Left cardiac atrium (tissue), 4 donors: ENCODE results near the gene TMEM170A. TPM values are rescaled to one million over a fixed set of nuclear protein-coding genes. Genes with fewer than 3 reads are reported as not detected.
"Not testable (repeated sequence)": the region's sequence is repeated elsewhere in the genome, so short reads cannot be mapped to it uniquely, and the experiment has no call there.

Experiments
- ATAC-seq, 2 donors: fragments of 200-7000 bp; cut with Tn5 transposase; one replicate each; pipeline ENCODE4 v1.9.1; 2020; ENCODE audit warnings: mild to moderate bottlenecking in 2 of 2, moderate library complexity in 2 of 2
- DNase-seq: peaks from one replicate; pipeline ENCODE4 v3.0.0-alpha.2; 2020
- intact Hi-C, 2 donors: fragments of 100-400 bp; cut with DNase I; formaldehyde crosslinking; loops; one replicate each; pipeline versions ENCODE4 v1.14.1 to v1.15.1; 2022 to 2023
- total RNA-seq, 2 donors: library from RNA; stranded (reverse); fragmentation: NEBNext Ultra II Directional; extraction: Animal tissue kit (Norgen Biotek cat#: 25700); gene quantifications; one replicate each; pipeline ENCODE4 v1.2.1, GENCODE V29; 2021
- donor health status: DM: no; HTN: yes; CAD: no.
- donor health status: DM: no; HTN: yes; CAD: no; lungs with severe emphysema.
- donor health status: DM: yes; HTN: yes; CAD: no.
- donor health status: Dilated cardiomyopathy.

TMEM170A gene
- total RNA-seq, 2 donors from 2014 or later = 10.0 to 12.2 TPM

DNA sequence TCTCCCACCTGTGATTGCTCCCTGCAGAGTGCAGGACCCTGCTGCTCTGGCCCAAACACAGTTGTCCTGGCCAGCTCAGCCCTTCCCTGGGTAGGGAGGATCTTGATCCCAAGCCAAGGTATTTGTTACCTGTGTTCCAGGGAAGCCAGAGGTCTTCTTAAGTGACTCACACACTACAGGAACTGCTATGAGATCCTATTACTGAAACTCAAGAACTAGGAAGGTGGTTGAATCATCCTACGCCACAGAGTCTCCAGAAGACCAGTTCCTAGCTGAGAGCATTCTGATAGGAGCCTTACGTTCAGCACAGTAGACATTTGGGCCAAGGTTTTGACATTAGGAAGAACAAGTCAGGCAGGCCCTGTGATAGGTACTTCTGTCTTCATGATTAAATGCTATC lies 18.7 kb upstream of the TMEM170A start:
- no peak for DNase-seq
- intact Hi-C loops = no loop called here
- ATAC-seq = peak in 1 of 2 donors; percentile 63

DNA sequence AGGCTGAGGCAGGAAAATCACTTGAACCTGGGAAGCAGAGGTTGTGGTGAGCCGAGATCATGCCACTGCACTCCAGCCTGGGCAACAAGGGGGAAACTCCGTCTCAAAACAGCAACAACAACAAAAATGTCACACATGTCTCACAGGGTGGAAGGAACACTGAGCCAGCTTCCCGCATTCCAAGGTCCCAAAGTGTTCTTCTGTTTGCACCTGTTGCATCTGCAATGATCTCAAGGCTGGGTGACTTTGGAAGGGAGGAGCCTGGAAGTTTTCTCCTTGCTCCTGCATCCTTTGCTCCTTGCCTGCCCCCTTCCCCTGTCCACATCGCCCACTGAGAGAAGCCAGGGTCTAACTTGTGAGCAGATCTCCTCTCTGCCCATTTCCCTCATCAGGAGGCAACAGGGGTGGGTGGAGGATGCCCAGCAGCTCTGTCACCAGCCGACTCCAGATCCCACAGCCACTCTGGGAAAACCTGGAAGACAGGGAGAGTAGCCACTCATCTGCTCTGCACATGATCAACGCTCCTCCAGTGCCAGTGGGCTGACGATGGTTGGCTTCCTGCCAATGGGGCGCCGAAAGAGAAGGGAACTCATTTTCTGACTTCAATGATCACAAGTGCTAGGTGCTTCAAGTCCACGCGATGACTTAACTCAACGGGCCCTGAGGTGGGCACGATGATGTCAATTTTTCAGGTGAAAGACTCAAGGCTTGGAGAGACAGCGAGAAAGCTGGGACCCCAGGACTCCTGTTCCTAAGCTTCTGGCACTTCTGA lies 18.1 kb upstream of the TMEM170A start:
- DNase-seq (no peak), ATAC-seq (no peak)
- intact Hi-C loops = no loop called here

DNA sequence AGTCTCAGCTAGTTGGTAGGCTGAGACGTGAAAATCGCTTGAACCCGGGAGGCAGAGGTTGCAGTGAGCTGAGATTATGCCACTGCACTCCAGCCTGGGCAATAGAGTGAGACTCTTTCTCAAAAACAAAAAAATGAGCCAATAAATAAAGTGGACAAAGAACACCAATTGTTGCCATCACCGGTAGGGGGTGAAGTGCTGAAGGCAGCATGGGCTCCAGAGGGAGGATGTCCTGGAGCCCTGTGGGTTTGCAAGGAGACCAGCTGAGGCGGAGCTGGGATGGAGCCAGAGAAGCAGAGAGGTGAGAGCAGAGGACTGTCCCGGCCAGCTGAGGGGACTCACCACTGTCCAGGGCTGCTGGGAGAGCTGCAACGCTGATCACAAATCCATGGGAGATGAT lies 17.0 kb upstream of the TMEM170A start:
- DNase-seq = no peak
- intact Hi-C loops = no loop called here
- ATAC-seq = no peak

DNA sequence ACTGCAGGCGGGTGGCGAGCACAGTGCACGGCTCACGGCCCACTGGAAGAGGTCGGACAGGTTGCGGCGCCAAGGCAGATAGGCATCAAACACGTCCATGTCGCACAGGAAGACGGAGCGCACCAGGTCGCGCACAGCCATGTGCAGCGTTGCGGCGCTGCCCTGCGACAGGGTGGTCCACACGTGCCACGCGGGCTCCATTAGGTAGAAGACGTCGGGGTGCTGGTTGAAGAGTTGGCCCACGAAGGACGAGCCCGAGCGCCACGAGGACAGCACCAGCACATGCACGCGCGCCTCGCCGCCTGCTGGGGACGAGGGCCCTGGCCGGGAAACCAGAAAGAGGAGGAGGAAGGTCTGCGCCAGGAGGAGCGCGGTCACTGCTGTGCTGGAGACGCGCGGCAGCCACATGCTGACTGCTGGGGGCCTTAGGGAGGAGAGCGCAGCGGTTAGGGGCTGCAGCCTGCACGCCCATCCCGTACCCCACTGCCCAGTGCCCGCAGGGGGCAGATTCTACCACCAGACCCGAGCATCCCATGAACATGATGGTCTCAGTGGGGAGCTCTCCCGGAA lies 15.0 kb upstream of the TMEM170A start:
- intact Hi-C loops = loop anchor here (10.0 kb wide), 2 partner anchors 65 to 285 kb away; no protein-coding TSS in a partner anchor
- no peak for ATAC-seq

DNA sequence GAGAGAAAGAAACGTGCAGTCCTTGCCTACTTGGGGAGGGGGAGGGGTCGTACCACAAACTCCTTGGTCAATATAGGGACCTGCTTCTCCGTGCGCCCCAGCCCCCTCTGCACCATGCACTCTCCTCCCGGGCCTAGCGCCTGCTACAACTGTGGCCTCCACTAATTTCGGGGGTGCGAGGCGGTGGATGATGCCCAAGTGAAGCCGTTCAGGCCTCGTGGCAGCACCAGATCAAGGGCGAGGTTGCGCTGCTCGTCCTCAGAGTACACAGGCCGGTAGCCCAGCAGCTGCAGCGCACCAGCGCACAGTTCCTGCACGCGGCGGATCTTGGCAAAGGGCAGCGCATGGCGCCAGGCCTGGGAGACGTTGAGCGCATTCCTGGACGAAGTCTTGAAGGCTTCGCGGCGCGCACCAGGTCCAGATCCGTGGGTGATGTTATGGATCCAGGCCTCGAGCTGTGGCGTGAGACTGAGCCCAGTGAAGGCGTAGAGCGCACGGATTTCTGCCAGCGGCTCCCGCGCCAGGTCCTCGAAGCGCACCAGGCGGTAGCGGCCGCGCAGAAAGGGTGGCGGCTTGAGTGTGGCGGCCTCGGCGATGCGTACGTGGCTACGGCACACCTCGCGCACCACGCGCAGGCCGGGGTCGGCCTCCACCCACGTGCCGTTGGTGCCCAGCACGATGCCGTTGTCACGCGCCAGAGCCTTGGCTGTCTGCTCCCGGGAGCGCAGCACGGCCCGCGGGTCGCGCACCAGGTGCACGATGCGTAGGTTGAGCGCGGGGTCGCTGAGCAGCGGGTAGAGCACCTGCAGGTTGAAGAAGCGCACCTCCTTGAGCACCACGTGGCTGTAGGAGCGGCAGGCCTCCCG lies 14.2 kb upstream of the TMEM170A start:
- DNase-seq (no peak), ATAC-seq (no peak)
- intact Hi-C loops = loop anchor here (10.0 kb wide), 2 partner anchors 66 to 286 kb away; no protein-coding TSS in a partner anchor

More for the DNA sequence above, 15.0 kb upstream of the TMEM170A start:
- no peak for DNase-seq

DNA sequence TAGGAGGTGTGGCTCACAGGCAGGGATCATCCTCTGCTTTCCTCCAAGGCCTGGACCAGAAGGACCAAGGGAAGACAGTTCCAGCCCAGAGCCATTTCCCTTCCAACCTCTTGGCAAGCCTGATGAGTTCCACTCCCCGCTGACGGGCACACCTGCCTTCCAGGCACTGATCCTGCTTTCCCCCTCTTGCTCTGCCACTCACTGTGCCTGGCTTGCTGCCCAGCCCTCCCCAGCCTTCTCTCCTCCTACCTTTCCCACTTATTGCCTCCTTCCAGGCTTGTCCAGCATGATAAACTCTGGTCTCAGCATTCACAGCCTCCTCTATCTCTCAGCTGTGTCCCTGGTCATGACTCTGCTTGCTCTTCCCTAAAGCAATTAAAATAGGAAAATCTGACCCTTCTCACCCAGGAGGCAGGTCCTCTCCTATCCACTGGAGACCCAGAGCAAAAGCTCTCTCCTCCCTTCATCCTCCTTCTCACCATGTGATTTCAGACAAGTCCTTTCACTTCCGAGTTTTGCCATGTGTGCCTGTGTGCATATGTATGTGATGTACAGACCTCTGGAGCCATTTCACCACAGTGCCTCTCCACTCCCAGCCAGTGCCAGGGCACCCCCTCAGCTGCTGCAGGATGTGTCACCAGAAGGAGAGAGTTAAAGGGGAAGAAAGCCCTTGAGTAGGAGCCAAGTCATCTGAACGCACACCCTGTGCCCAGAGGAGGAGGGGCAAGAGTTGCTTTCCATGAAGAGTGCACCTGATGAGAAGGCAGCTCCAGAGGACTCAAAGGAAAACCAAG lies 13.4 kb upstream of the TMEM170A start:
- no peak for ATAC-seq
- intact Hi-C loops = loop anchor here (10.0 kb wide), 2 partner anchors 67 to 287 kb away; no protein-coding TSS in a partner anchor
- no peak for DNase-seq

DNA sequence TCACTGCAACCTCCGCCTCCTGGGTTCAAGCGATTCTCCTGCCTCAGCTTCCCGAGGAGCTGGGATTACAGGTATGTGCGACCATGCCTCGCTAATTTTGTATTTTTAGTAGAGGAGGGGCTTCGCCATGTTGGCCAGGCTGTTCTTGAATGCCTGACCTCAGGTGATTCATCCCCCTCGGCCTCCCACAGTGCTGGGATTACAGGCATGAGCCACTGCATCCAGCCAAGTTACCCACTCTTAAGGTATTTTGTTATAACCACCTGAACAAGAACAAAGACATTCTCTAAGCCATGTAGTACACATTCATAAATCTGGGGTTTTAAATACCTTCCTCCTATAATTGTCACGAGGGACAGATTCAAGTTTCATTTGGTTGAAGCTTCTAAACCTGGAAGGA lies 12.3 kb upstream of the TMEM170A start:
- intact Hi-C loops = loop anchor here (10.0 kb wide), 2 partner anchors 68 to 288 kb away; no protein-coding TSS in a partner anchor
- ATAC-seq (no peak), DNase-seq (no peak)

DNA sequence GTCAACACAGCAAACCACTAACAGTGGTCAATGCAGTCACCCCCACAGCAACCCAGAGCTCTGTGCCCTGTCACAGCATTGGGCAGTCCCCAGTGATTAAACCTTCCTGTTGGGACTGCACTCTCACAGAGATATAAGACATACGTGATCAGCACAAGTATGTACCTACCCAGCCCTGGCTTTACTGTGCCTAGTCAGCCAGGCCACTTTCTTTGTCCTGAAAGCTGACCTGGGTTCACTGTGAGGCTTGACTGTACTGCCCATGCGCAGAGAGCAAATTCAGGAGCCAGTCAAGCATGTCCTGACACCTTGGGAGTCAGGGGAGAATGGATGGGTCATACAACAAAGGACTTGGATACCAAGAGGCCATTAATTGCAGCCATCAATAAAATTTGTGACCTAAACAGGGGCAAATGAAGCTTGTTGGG lies 10.9 kb upstream of the TMEM170A start:
- intact Hi-C loops = loop anchor here (10.0 kb wide), 2 partner anchors 69 to 289 kb away; no protein-coding TSS in a partner anchor
- no peak for ATAC-seq
- no peak for DNase-seq

DNA sequence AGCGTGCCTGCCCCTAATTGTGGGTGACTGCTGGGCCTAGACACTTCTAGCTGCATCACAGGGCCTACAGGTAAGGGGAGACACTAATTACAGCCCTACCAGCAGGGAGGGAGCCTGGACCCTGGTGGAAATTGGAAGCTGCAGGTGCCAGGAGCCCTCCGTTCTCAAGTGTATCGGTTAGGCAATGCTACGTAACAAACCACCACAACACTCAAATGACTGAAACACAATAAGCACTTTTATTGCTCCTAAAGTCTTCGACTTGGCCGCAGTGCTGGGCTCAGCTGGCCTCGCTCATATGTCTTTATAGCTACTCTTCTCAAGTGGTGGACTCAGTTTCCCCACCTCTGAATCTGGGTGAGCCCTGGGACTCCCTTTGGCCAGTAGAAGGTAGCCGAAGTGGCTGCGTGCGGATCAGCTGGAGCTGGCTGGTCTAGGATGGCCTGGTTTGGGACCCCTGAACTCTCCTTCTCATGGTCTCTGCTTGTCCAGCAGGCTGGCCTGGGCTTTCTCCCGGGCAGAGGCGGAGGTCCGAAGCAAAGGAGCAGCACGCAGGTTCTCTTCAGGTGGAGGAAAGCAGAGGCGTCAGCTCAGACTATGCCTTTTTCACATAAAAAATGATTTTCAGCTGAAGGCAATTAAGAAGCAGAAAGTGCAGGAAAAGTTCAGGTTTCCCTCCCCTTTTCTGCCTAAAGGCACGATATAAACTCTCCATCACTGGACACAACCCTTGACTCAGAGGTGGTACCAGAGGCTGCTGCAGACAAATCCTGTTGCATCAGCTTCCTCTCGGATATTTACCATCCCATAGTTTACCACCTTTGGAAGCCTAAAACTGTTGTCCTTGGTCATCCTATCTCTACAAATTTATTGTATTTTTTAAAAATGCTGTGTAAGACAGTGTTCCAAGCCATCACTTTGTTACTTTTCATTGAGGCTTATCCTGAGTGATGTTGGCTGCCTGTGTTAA lies 8.7 kb upstream of the TMEM170A start:
- intact Hi-C loops = loop anchor here (5.0 to 10.0 kb wide), 3 partner anchors 72 to 292 kb away; no protein-coding TSS in a partner anchor
- ATAC-seq = no peak

DNA sequence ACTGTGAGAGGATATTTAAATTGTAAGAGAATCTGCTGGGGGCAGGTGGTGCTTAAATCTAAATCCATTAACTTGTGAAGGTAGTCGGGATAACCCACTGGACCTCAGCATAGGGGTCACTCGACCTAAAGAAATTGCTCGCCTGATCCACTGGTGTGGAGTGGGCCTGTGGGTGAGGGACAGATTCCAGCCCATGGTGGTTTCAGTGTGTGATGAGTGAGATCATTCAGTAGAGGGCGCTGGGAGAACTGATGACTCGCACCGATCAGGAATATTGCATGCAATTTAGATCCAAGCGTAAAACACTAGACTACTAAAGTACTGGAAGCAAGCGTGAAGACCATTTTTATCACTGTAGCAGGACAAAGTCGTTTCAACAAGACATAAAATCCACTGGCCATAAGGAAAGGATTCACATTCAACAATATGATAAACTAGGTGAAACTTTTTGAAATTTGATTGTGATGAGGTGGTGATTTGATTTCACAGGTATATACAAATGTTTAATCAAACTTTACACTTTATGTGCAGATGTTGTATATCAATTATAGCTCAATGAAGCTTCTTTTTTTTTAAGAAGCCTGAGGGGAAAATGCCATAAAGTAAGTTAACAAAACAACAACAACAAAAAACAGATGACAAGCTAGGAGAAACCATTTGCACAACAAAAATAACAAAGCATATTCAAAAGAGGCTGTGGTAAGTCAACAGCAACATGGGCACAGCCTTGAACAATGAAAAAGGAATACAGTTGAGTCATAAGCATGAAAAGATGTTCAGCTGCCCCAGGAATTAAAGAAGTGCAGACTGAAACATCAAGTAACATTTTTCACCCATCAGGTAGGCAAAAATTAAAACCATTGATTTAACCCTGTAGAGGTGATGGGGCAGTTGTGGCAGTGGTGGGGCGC lies 7.5 kb upstream of the TMEM170A start:
- peak; percentile 93 to 96 for ATAC-seq
- intact Hi-C loops = loop anchor here (5.0 to 10.0 kb wide), 3 partner anchors 73 to 293 kb away; no protein-coding TSS in a partner anchor
- DNase-seq = peak; percentile 58

More for the DNA sequence above, 8.7 kb upstream of the TMEM170A start:
- DNase-seq = no peak

DNA sequence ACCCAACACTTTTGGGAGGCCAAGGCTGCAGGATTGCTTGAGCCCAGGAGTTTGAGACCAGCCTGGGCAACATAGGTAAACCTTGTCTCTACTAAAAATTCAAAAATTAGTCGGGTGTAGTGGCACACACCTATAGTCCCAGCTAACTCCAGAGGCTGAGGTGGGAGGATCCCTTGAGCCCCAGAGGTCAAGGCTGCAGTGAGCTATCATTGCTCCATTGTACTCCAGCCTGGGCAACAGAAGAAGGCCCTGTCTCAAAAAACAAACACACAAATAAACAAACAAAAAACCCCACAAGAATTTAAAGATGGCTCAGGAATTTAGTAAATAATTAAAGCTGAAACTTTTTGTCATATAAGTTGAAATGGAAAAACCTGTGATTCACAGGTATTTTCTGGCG lies 2.3 kb upstream of the TMEM170A start:
- DNase-seq (no peak), ATAC-seq (no peak)
- intact Hi-C loops = no loop called here

DNA sequence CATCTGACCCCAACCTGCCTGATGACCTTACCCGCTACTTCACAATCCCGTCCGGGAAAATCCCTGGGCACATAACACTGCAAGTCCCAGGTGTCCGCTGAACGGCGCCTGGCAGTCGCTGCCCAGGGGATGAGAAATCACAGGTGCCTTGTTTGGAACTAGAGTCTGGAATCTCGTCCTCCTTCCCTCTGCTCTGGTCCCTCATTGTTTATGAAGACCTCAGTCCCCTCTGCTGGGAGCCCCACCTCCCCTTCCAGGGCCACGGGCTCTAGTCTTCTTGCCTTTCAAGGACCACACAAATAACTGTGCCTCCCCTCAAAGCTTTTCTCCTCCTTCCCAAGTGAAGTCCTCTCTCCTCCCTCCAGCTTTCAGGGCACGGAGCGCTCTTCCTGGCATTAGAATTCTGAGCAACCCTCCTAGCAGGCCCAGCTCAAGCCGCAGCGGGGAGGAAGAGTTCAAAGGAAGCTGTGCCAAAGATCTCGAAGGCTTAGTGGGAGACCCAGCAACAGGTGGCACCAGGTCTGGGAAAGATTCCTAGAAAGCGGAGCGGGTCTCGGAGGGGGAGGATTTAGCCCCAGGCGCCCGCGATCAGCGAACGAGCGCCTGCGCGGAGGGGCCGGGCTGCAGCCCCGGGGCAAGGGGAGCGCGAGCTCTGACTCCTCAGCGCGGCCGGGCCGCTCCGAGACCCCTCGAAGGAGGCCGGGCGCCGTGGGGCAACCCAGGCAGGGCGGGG lies 934 bp downstream of the TMEM170A start:
- peak; percentile 27 to 49 for ATAC-seq
- DNase-seq, intact Hi-C loops: not testable (repeated sequence)

DNA sequence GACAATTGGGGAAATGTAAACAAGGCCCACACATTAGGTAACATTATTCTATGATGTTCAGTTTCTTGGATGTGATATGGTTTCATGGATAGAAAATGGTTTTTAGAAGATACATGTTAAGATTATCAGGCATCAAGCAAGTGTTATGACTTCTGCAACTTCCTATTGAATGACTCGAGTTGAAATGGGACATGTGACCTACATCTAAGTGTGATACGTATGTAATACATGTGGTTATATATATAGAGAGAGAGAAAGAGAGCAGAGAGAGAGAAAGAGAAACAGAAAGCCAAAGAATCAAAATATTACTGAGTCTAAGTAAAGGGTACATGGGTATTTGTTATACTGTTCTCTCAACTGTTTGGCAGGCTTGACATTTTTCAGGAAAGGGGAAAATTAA lies 1.7 kb downstream of the TMEM170A start:
- DNase-seq = no peak
- ATAC-seq = no peak
- intact Hi-C loops = no loop called here

DNA sequence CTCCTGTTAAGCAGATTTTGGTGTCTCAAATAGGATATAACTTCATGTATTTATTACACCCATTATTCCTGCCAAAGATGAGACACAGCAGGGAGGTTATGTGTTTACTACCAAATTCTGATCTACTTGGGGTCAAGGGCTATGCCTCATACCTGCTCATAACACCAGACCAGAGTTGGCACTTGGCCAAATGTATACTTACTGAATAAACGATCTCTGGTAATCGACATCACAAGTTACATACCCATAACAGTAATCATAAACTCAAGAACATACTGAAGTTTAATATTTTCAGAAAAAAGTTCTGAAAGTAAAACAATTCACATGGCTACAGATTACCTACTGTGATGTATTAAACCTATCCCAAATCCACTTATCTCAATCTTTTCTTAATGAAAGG lies 2.9 kb downstream of the TMEM170A start:
- DNase-seq (no peak), ATAC-seq (no peak)
- intact Hi-C loops = no loop called here

DNA sequence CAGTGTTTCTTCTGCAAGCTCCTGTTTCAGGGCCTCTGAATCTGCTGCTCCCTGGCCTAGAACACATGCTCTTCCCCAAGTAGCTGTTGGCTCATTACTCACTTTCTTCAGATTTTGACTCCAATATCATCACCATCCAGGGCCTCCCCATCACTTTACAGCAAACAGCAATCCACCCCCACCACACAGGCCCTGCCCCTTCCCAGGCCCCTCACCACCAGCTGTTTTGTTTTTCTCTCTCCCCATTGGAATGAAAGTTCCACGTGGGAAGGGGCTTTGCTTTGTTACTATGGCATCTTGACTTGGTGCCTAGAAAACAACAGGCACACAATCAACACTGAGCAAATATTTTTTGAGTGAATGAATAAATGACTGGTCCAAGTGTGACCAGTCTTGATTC lies 4.0 kb downstream of the TMEM170A start:
- intact Hi-C loops = no loop called here
- DNase-seq = no peak
- ATAC-seq = no peak

DNA sequence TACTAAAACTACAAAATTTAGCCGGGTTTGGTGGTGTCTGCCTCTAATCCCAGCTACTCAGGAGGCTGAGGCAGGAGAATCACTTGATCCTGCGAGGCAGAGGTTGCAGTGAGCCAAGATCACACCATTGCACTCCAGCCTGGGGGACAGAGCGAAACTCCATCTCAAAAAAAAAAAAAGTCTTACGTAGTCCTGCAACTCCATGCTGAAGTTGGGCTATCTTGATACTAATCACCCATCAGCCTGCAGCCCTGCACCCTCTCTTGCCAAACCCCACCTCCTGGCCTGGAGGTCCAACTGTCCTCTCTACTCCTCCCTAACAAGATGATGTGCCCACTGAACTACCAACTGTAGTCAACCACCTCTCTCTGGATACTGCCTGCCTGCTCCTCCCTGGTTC lies 4.8 kb downstream of the TMEM170A start:
- intact Hi-C loops = no loop called here
- ATAC-seq (no peak), DNase-seq (no peak)
